Right lobe of liver (tissue), 6 donors: ENCODE results near the gene RGS6. TPM values are rescaled to one million over a fixed set of nuclear protein-coding genes. Genes with fewer than 3 reads are reported as not detected.

Experiments
- ATAC-seq, 4 donors: fragments of 200-7000 bp; cut with Tn5 transposase; one replicate each; pipeline ENCODE4 v1.9.1; 2020; ENCODE audit warnings: mild to moderate bottlenecking in 4 of 4, moderate library complexity in 4 of 4
- DNase-seq, 3 donors: peaks; one replicate each; pipeline ENCODE4 v3.0.0-alpha.2; 2020
- H3K27ac ChIP-seq, 3 donors: fragments of 200-600 bp; one replicate each; pipeline ENCODE4 v1.8.0; 2022
- H3K27me3 ChIP-seq, 2 donors: fragments of 200-600 bp; one replicate each; pipeline ENCODE4 v1.8.0; 2022
- H3K36me3 ChIP-seq, 4 donors: fragments of 200-600 bp; sonication (generic) in 1 of 4; one replicate each; pipeline versions ENCODE4 v1.5.1 to v1.8.0; 2017 to 2022; ENCODE audit warnings: control low read depth in 1 of 4
- H3K4me1 ChIP-seq, 4 donors: fragments of 200-600 bp; sonication (generic) in 1 of 4; one replicate each; pipeline versions ENCODE4 v1.5.1 to v1.8.0; 2017 to 2022; ENCODE audit warnings: control low read depth in 1 of 4
- H3K4me3 ChIP-seq, 3 donors: fragments of 200-600 bp; one replicate each; pipeline ENCODE4 v1.8.0; 2022
- H3K9me3 ChIP-seq, 4 donors: fragments of 200-600 bp; sonication (generic) in 1 of 4; one replicate each; pipeline versions ENCODE4 v1.5.1 to v1.8.0; 2017 to 2022; ENCODE audit warnings: control low read depth in 1 of 4
- CTCF ChIP-seq, 4 donors: fragments of 200-600 bp in 3 of 4; fragments of 450-650 bp in 1 of 4; IDR thresholded peaks; one replicate each; pipeline versions ENCODE4 v1.5.1 to v1.8.0; 2016 to 2022; ENCODE audit warnings: antibody characterized with exemption in 4 of 4, mild to moderate bottlenecking in 2 of 4
- POLR2A ChIP-seq: fragments of 450-650 bp; IDR thresholded peaks from one replicate; pipeline ENCODE4 v1.6.1; 2017; ENCODE audit warnings: antibody characterized with exemption, mild to moderate bottlenecking
- WGBS: methylation state at CpG from one replicate; pipeline ENCODE4 v1.1.6; 2018; ENCODE audit warnings: low coverage, low lambda C conversion rate; ENCODE audit not compliant: insufficient coverage; ENCODE audit errors: missing lambda C conversion rate; 5-methylcytosine and 5-hydroxymethylcytosine counted together
- intact Hi-C, 2 donors: fragments of 100-400 bp; cut with DNase I; formaldehyde crosslinking; loops; one replicate each; pipeline versions ENCODE4 v1.11.2 to v1.14.1; 2022
- total RNA-seq, 6 experiments: library from RNA; depleted of rRNA in 2 of 6; stranded (reverse); fragments of >200 nt in 2 of 6; fragmentation: NEBNext Ultra II Directional in 3 of 6; extraction: Animal tissue kit (Norgen Biotek cat#: 25700) in 3 of 6; gene quantifications; one replicate each; pipeline versions ENCODE4 v1.1.0 to v1.2.4, GENCODE V29; 2016 to 2023
- donor health status: DM: no; HTN: yes; CAD: no.
- donor health status: DM: no; HTN: no; CAD: no.
- donor health status: DM: no; HTN: no; CAD: no.
- donor health status: DM: no; HTN: yes; CAD: no.
- donor health status: DM: no; HTN: yes; CAD: no.

RGS6 gene
- total RNA-seq, 6 experiments from 2014 or later: 0.07 TPM; not detected in 5

DNA sequence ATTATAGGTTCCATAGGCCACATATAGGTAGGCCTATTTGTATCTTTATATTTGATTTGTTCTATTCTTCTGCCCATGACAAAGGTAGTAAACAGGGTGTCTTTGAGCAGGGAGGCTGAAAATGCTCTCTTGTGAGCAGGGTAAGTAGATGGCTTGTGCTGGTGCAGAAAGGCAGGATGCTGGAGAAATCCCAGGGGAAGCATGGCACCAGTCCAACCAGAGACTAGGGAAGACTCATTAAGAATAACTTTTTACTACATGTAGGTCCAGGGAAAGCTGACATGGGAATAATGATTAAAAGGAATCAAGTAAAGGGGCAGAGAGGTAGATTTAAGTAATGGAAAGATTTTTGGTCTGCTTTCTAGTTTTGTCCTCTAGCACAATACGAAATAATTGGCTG is 245.0 kb downstream of the RGS6 start:
- no peak for TF ChIP-seq CTCF (IDR thresholded peaks at IDR 0.05)
- TF ChIP-seq POLR2A: no peak
- H3K36me3 ChIP-seq: no peaks in the 10 kb centered on the region
- H3K27ac ChIP-seq: no peak overlapping the region
- no peaks in the 10 kb centered on the region for H3K4me1 ChIP-seq
- H3K9me3 ChIP-seq: no peaks in the 10 kb centered on the region
- no peaks in the 10 kb centered on the region for H3K27me3 ChIP-seq
- WGBS: 47% methylated on average over 1 of the region's 1 CpG
- no peak overlapping the region for H3K4me3 ChIP-seq
- intact Hi-C loops: no loop called here
- no peak for DNase-seq
- ATAC-seq: no peak

- intact Hi-C loops: no loop called here
- ATAC-seq (no peak), DNase-seq (no peak)
- H3K27ac ChIP-seq: no peak overlapping the region
- no peaks in the 10 kb centered on the region for H3K36me3 ChIP-seq
- H3K4me3 ChIP-seq: no peak overlapping the region
- no peaks in the 10 kb centered on the region for H3K4me1 ChIP-seq
- no peak for TF ChIP-seq POLR2A
- TF ChIP-seq CTCF (IDR thresholded peaks at IDR 0.05): no peak
- WGBS: 13% methylated on average over 3 of the region's 3 CpGs
- H3K9me3 ChIP-seq: no peaks in the 10 kb centered on the region
- no peaks in the 10 kb centered on the region for H3K27me3 ChIP-seq
Observed at GRCh38 chr14:72178517-72178916, 246.3 kb downstream of the RGS6 start.

DNA sequence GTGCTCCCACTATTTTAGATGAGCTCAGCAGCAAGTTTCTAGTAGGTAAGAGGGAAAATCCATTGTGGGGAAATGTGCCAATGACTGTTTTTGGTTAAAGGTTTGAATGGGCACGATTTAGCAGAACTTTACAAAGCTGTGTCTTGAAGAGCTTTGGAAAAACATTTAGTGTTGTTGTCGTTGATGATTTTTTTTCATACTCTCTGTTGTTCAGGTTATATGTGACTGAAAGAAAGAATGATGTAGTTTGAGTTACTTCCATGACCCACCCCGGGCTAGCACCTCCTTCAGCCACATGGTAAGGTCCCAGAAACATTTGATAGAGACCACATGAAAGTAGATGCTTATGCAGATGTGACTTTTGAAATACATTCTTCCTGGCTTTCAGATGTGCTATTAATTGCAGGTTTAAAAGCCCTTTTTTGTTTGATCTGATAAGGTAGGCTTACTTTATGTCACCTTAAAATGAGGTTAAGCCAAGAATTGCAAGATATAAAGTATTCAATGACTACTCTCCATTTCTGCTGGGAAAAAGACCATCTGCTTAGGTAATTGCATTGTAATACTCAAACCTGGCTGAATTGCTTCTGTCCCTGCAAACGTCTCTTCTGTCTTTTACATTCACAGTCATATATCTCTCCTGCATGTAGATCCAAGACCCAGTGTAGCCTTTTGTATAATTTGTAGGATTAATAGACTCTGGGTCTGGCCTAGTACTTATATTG is 250.6 kb downstream of the RGS6 start:
- H3K27ac ChIP-seq: no peak overlapping the region
- H3K27me3 ChIP-seq: no peaks in the 10 kb centered on the region
- no peak for ATAC-seq
- no peak overlapping the region for H3K4me3 ChIP-seq
- H3K9me3 ChIP-seq: no peaks in the 10 kb centered on the region
- TF ChIP-seq POLR2A: no peak
- no peak for TF ChIP-seq CTCF (IDR thresholded peaks at IDR 0.05)
- no peaks in the 10 kb centered on the region for H3K36me3 ChIP-seq
- no peaks in the 10 kb centered on the region for H3K4me1 ChIP-seq
- DNase-seq: no peak
- WGBS: 32% methylated on average over 4 of the region's 4 CpGs
- intact Hi-C loops: no loop called here

DNA sequence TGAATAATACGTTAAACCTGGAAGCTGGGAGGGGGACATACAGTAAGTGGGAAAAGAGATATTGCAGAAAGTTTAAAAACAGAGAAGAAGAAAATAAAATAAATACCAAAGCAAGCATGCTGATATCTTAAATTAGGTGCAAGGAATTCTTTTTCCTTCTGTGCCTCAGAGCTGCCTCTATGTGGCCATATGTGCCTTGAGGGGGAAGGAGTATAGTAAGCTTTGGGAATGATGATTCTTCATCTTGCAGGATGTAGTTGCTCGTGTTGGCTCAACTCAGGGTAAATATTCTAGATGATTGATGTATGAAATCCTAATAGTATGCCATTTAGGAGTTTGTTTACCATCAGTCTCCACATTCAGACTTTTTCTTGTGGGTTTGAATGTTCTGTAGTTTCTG is 251.4 kb downstream of the RGS6 start:
- no peaks in the 10 kb centered on the region for H3K27me3 ChIP-seq
- no peaks in the 10 kb centered on the region for H3K9me3 ChIP-seq
- H3K27ac ChIP-seq: no peak overlapping the region
- DNase-seq (no peak), ATAC-seq (no peak)
- no peak for TF ChIP-seq CTCF (IDR thresholded peaks at IDR 0.05)
- no peak for TF ChIP-seq POLR2A
- no peaks in the 10 kb centered on the region for H3K36me3 ChIP-seq
- H3K4me3 ChIP-seq: no peak overlapping the region
- 32% methylated on average over 2 of the region's 2 CpGs for WGBS
- intact Hi-C loops: no loop called here
- no peaks in the 10 kb centered on the region for H3K4me1 ChIP-seq

DNA sequence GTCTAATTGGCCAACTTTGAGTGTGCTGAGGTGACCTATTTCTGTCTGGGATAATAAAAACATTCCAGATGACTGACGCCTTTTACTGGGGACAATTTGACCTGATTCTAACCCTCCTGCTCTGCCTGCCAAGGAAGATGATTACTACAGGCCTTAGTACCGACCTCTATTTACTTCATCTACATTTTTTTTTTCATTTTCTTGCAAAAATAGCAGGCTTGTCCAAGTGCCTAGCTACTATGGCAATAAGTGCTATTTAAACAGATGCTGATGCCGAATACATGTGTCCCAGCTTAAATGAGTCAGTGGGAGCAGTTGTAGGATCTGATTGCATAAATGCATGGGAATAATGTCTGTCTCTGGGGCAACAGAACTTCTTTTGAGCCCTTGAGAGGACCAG is 254.3 kb downstream of the RGS6 start:
- 36% methylated on average over 3 of the region's 3 CpGs for WGBS
- no peak for TF ChIP-seq POLR2A
- TF ChIP-seq CTCF (IDR thresholded peaks at IDR 0.05): no peak
- Histone ChIP-seq H3K27ac (no peak overlapping the region), H3K36me3 (no peaks in the 10 kb centered on the region), H3K4me1 (no peaks in the 10 kb centered on the region), H3K4me3 (no peak overlapping the region), H3K9me3 (no peaks in the 10 kb centered on the region), H3K27me3 (no peaks in the 10 kb centered on the region)
- ATAC-seq (no peak), DNase-seq (no peak)
- intact Hi-C loops: no loop called here
